ENCODE results near the gene CCL21.
A peak's percentile ranks its signal among the peaks of the same experiment; 100 is the strongest.

The CCL21 gene

DNA sequence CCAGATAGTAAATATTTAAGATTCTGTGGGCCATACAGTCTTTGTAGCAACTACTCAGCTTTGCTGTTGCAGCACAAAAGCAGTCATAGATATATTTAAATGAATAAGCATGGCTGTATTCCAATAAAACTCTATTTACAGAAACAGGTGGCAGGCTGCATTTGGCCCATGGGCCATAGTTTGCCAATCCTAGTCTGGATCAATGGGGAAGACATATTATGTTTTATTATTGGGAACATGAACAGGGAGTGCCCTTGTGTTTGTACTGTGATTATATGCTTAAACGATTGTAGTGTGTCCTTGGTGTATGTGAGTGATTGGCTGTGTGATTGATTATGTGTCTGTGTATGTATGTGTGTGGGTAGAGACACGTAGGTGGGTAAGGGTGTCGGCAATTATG lies 35.5 kb downstream of the CCL21 start:
- Histone ChIP-seq H3K9ac (ENCODE audit: low read depth, low read length, poor library complexity) (no peak overlapping the region), H3K4me2 (ENCODE audit: insufficient read depth, low read length, poor library complexity, severe bottlenecking) (no peak overlapping the region), H3K9me3 (replicated peaks in 1 of 2; ENCODE audit: control insufficient read depth in 2 of 2, insufficient read depth in 1 of 2, low read depth in 1 of 2, low read length in 2 of 2) (peaks cover 4 to 6% of the 10 kb centered on the region in 2 donors), H2AFZ (ENCODE audit: low read length) (no peak overlapping the region), H3K4me3 (ENCODE audit: low read length in 2 of 2) (no peak overlapping the region), H2BK120ac (ENCODE audit: low read depth, low read length) (no peak overlapping the region), H2BK15ac (ENCODE audit: low read length) (no peak overlapping the region), H2BK12ac (ENCODE audit: low read length) (no peak overlapping the region), H3K27me3 (ENCODE audit: control insufficient read depth in 3 of 3, insufficient read depth in 3 of 3, low read depth in 1 of 3, low read length in 3 of 3) (no peaks in the 10 kb centered on the region), H2BK5ac (ENCODE audit: low read length) (no peak overlapping the region), H3K14ac (ENCODE audit: low read length) (no peak overlapping the region), H3K79me1 (ENCODE audit: low read depth, low read length) (peaks cover 3% of the 10 kb centered on the region), H4K8ac (ENCODE audit: low read depth, low read length) (no peak overlapping the region), H3K4me1 (ENCODE audit: control insufficient read depth in 2 of 2, insufficient read depth in 1 of 2, low read depth in 1 of 2, low read length in 2 of 2) (no peaks in the 10 kb centered on the region), H3K23ac (ENCODE audit: low read depth, low read length, poor library complexity) (no peak overlapping the region), H3K36me3 (replicated peaks in 1 of 2; ENCODE audit: control insufficient read depth in 2 of 2, insufficient read depth in 2 of 2, low read length in 2 of 2) (peaks cover 0 to 3% of the 10 kb centered on the region in 2 donors), H3K18ac (ENCODE audit: low read length) (no peak overlapping the region), H2AK5ac (ENCODE audit: low read depth, low read length) (no peak overlapping the region), H3K27ac (replicated peaks; ENCODE audit: low read length) (no peak overlapping the region), H3K4ac (ENCODE audit: low read length) (no peak overlapping the region), H4K91ac (ENCODE audit: low read depth, low read length, poor library complexity) (no peak overlapping the region)
- no peak for DNase-seq (ENCODE audit: low spot score)
- WGBS, 2 donors (ENCODE audit: extremely low coverage in 2 of 2, insufficient read length in 2 of 2, insufficient replicate concordance in 1 of 2) = 89% methylated on average over 2 of the region's 3 CpGs; no CpG with 5 or more reads in 1 of the 2 donors

DNA sequence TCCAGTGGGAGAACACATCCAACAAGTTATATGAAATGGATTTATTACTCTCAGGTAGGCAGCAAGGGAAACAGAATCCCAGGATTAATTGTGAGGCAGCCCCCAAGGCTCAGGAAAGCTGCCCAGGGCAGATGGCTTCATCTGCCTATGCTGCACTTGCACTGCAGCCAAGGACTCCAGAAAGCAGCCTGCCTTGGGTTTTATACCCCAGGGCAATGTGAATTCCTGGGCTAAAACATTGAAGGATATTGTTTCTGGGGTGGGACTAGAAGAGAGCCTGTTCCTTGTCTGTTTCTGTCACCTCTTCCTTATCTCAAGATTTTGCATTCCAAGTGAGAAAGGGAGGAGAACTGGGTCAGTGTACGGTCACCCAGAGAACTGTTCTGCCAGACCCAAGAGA lies 38.6 kb downstream of the CCL21 start:
- Histone ChIP-seq H3K9ac (ENCODE audit: low read depth, low read length, poor library complexity) (no peak overlapping the region), H4K8ac (ENCODE audit: low read depth, low read length) (no peak overlapping the region), H2BK12ac (ENCODE audit: low read length) (no peak overlapping the region), H3K27ac (replicated peaks; ENCODE audit: low read length) (no peak overlapping the region), H3K14ac (ENCODE audit: low read length) (no peak overlapping the region), H3K4me1 (ENCODE audit: control insufficient read depth in 2 of 2, insufficient read depth in 1 of 2, low read depth in 1 of 2, low read length in 2 of 2) (no peaks in the 10 kb centered on the region), H3K9me3 (replicated peaks in 1 of 2; ENCODE audit: control insufficient read depth in 2 of 2, insufficient read depth in 1 of 2, low read depth in 1 of 2, low read length in 2 of 2) (peaks cover 6 to 8% of the 10 kb centered on the region in 2 donors), H3K4me3 (ENCODE audit: low read length in 2 of 2) (no peak overlapping the region), H4K91ac (ENCODE audit: low read depth, low read length, poor library complexity) (no peak overlapping the region), H3K4me2 (ENCODE audit: insufficient read depth, low read length, poor library complexity, severe bottlenecking) (no peak overlapping the region), H2BK120ac (ENCODE audit: low read depth, low read length) (no peak overlapping the region), H2AK5ac (ENCODE audit: low read depth, low read length) (no peak overlapping the region), H3K23ac (ENCODE audit: low read depth, low read length, poor library complexity) (no peak overlapping the region), H3K4ac (ENCODE audit: low read length) (no peak overlapping the region), H2AFZ (ENCODE audit: low read length) (no peak overlapping the region), H3K27me3 (ENCODE audit: control insufficient read depth in 3 of 3, insufficient read depth in 3 of 3, low read depth in 1 of 3, low read length in 3 of 3) (no peaks in the 10 kb centered on the region), H3K36me3 (replicated peaks in 1 of 2; ENCODE audit: control insufficient read depth in 2 of 2, insufficient read depth in 2 of 2, low read length in 2 of 2) (peaks cover 11 to 12% of the 10 kb centered on the region in 2 donors), H2BK15ac (ENCODE audit: low read length) (no peak overlapping the region), H3K79me1 (ENCODE audit: low read depth, low read length) (peaks cover 8% of the 10 kb centered on the region), H2BK5ac (ENCODE audit: low read length) (no peak overlapping the region), H3K18ac (ENCODE audit: low read length) (no peak overlapping the region)
- no CpG with 5 or more reads among the region's 1 CpG for WGBS, 2 donors (ENCODE audit: extremely low coverage in 2 of 2, insufficient read length in 2 of 2, insufficient replicate concordance in 1 of 2)
- DNase-seq (ENCODE audit: low spot score) = no peak

DNA sequence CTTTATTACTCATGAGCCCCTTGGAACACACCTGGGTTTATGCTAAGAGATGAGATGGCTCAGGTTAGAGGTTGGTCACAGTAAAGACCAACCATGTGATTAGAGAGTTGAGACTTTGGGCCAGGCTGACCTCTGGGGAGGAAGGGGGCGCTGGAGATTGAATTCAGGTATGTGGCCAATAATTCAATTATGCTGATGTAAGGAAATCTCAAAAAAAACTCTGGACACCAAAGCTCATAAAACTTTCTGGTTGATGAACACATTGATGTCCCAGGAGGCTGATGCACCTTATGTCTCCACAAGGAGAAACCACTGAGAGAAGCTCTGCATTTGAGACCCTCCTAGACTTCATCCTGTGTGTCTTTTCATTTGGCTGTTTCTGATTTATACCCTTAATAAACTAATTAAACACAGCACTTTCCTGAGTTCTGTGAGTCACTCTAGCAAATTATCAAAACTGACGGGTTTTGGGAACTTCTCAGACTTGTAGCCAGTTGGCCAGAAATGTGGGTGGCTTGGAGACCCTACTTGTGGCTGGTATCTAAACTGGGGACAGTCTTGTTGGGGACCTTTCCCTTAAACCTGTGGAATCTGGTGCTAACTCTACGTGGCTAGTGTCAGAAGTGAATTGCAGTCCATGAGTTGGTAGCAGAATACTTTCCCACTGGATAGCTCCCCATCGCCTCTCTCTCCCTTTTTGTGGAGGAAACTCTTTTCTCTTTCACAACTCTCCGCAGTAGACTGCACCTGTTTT lies 40.0 kb downstream of the CCL21 start:
- Histone ChIP-seq H3K27me3 (ENCODE audit: control insufficient read depth in 3 of 3, insufficient read depth in 3 of 3, low read depth in 1 of 3, low read length in 3 of 3) (no peaks in the 10 kb centered on the region), H3K79me1 (ENCODE audit: low read depth, low read length) (peaks cover 8% of the 10 kb centered on the region), H3K36me3 (replicated peaks in 1 of 2; ENCODE audit: control insufficient read depth in 2 of 2, insufficient read depth in 2 of 2, low read length in 2 of 2) (peaks cover 11 to 12% of the 10 kb centered on the region in 2 donors), H3K9ac (ENCODE audit: low read depth, low read length, poor library complexity) (no peak overlapping the region), H2AFZ (ENCODE audit: low read length) (no peak overlapping the region), H3K9me3 (replicated peaks in 1 of 2; ENCODE audit: control insufficient read depth in 2 of 2, insufficient read depth in 1 of 2, low read depth in 1 of 2, low read length in 2 of 2) (peaks cover 6 to 8% of the 10 kb centered on the region in 2 donors), H3K4me2 (ENCODE audit: insufficient read depth, low read length, poor library complexity, severe bottlenecking) (no peak overlapping the region), H3K4me1 (ENCODE audit: control insufficient read depth in 2 of 2, insufficient read depth in 1 of 2, low read depth in 1 of 2, low read length in 2 of 2) (peaks cover 0 to 1% of the 10 kb centered on the region in 2 donors), H3K18ac (ENCODE audit: low read length) (no peak overlapping the region), H3K27ac (replicated peaks; ENCODE audit: low read length) (no peak overlapping the region), H3K4ac (ENCODE audit: low read length) (no peak overlapping the region), H2BK15ac (ENCODE audit: low read length) (no peak overlapping the region), H2BK120ac (ENCODE audit: low read depth, low read length) (no peak overlapping the region), H2BK5ac (ENCODE audit: low read length) (no peak overlapping the region), H2BK12ac (ENCODE audit: low read length) (no peak overlapping the region), H3K4me3 (ENCODE audit: low read length in 2 of 2) (no peak overlapping the region), H3K23ac (ENCODE audit: low read depth, low read length, poor library complexity) (no peak overlapping the region), H2AK5ac (ENCODE audit: low read depth, low read length) (no peak overlapping the region), H4K8ac (ENCODE audit: low read depth, low read length) (no peak overlapping the region), H4K91ac (ENCODE audit: low read depth, low read length, poor library complexity) (no peak overlapping the region), H3K14ac (ENCODE audit: low read length) (no peak overlapping the region)
- no peak for DNase-seq (ENCODE audit: low spot score)
- WGBS, 2 donors (ENCODE audit: extremely low coverage in 2 of 2, insufficient read length in 2 of 2, insufficient replicate concordance in 1 of 2) = no CpG with 5 or more reads among the region's 5 CpGs

DNA sequence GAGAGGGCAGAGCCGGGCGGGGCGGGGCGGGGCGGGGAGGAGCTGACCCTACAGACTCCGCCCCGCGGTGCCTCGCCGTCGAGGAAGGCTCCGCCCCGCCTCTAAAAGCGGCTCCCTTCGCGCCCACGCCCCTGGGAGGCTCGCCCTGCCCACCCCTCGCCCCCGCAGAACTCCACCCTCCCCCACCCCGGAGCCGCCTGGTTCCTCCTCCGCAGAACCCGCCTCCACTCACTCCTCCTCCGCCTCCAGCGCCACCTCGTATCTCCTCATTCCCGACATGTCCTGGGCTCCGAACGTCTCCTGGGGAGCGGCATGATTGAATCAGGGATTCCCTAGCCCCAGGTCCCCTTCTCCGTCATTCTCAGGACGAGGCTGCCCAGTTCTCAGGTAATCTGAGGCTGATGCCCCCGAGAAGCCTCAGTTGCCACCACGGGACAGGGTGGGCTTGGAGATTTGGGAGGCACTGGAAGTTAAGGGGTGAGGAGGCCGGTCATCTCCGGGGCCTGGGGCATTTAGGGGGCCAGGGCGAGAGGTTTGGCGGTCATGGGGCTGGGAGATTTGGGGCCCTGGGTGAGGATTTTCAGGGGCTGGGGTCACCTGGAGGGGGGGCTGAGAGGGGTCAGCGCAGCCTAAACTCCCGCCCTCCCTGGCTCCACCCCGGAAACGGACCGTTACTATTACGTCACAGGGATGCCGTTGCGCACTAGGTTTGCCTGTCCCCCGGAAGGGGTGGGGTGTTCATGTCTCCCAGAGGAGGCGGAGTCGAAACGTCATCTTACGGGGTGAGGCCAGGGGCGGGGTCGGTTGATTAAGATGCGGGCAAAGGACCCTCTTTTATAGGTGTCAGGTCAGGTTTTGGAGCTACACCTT lies 44.3 kb downstream of the CCL21 start:
- Histone ChIP-seq H4K91ac (ENCODE audit: low read depth, low read length, poor library complexity) (peak overlapping the region; percentile 80), H3K9me3 (replicated peaks in 1 of 2; ENCODE audit: control insufficient read depth in 2 of 2, insufficient read depth in 1 of 2, low read depth in 1 of 2, low read length in 2 of 2) (peaks cover 6 to 8% of the 10 kb centered on the region in 2 donors)
- WGBS, 2 donors (ENCODE audit: extremely low coverage in 2 of 2, insufficient read length in 2 of 2, insufficient replicate concordance in 1 of 2) = no CpG with 5 or more reads among the region's 55 CpGs

More for the DNA sequence above, 44.3 kb downstream of the CCL21 start:
- H2AFZ ChIP-seq (ENCODE audit: low read length) = peak overlapping the region; percentile 89
- peak overlapping the region; percentile 92 for H3K27ac ChIP-seq (replicated peaks; ENCODE audit: low read length)
- H3K4me1 ChIP-seq (ENCODE audit: control insufficient read depth in 2 of 2, insufficient read depth in 1 of 2, low read depth in 1 of 2, low read length in 2 of 2) = peaks cover 0 to 7% of the 10 kb centered on the region in 2 donors
- DNase-seq (ENCODE audit: low spot score) = peak; percentile 90
- H3K23ac ChIP-seq (ENCODE audit: low read depth, low read length, poor library complexity) = peak overlapping the region; percentile 9
- no peak overlapping the region for H3K14ac ChIP-seq (ENCODE audit: low read length)
- no peak overlapping the region for H2BK12ac ChIP-seq (ENCODE audit: low read length)
- no peak overlapping the region for H2BK120ac ChIP-seq (ENCODE audit: low read depth, low read length)
- H3K18ac ChIP-seq (ENCODE audit: low read length) = peak overlapping the region; percentile 99
- peak overlapping the region; percentile 76 to 85 for H3K4me3 ChIP-seq (ENCODE audit: low read length in 2 of 2)
- peaks cover 6% of the 10 kb centered on the region for H3K79me1 ChIP-seq (ENCODE audit: low read depth, low read length)
- no peaks in the 10 kb centered on the region for H3K27me3 ChIP-seq (ENCODE audit: control insufficient read depth in 3 of 3, insufficient read depth in 3 of 3, low read depth in 1 of 3, low read length in 3 of 3)
- H2BK5ac ChIP-seq (ENCODE audit: low read length) = peak overlapping the region; percentile 93
- peak overlapping the region; percentile 94 for H3K4me2 ChIP-seq (ENCODE audit: insufficient read depth, low read length, poor library complexity, severe bottlenecking)
- peak overlapping the region; percentile 96 for H2BK15ac ChIP-seq (ENCODE audit: low read length)
- H2AK5ac ChIP-seq (ENCODE audit: low read depth, low read length) = peak overlapping the region; percentile 34
- H3K36me3 ChIP-seq (replicated peaks in 1 of 2; ENCODE audit: control insufficient read depth in 2 of 2, insufficient read depth in 2 of 2, low read length in 2 of 2) = peaks cover 11 to 12% of the 10 kb centered on the region in 2 donors
- no peak overlapping the region for H4K8ac ChIP-seq (ENCODE audit: low read depth, low read length)
- no peak overlapping the region for H3K4ac ChIP-seq (ENCODE audit: low read length)
- peak overlapping the region; percentile 93 for H3K9ac ChIP-seq (ENCODE audit: low read depth, low read length, poor library complexity)

Data from neuronal stem cell (in vitro differentiated cells).